HG02623 (cell line): Measurements from ENCODE around the gene FRMD4A.

Source experiments
- ATAC-seq: cut with Tn5 transposase; IDR thresholded peaks from one replicate; pipeline ENCODE4 v1.9.1; 2021; ENCODE audit warnings: moderate library complexity; ENCODE audit not compliant: unreplicated experiment

Gene FRMD4A

DNA sequence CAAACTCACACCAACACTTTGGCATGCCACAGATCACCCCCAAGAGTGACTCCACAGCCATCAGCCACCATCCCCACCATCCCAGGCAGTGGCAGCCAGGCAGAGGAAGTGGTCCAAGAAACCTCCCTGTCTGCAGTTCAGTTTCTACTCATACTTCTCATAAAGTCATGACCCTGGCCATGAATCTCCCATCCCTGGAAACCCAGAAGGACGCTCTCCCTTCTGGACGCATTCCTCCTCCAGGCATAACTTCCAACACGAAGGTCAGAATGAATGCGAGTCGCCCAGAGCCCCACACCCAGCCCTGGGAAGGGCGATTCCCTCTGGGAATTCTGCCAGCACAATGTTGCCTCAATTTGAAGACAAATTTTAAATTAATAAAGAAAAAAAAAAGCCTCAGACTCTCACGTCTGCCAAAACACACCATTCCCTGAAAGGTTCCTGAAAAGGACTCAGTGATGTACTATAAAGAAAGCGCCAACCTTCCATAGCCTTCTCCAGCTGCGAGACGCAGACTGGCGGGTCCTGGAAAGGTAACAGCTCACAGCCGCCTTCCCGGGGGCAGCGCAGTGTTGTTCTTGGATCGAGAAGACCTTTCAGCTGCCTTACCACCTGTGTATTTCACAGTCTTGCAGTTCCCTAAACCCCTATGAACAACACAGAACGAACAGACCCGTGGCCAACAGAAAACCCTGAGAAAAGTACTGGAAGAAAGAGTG lies 307.6 kb downstream of the FRMD4A start:
- no peak for ATAC-seq

DNA sequence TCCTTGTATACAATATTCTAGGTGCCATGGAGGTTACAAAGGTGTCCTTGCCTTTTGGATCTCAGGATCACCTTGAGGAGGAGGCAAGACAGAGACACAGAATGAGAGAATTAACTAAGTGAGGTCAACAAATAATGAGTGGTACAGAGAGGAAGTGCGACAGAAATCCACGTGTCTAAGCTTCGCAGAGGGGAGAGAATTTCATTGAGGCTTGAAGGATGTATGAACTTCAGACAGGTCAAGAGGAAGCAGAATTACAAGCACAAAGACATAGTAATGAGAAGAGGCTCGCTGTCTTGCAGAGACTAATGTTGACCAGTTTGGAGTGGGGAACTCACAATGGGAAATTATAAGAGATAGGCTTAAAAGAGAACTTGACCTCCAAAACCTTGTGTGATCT lies 308.7 kb downstream of the FRMD4A start:
- no peak for ATAC-seq

DNA sequence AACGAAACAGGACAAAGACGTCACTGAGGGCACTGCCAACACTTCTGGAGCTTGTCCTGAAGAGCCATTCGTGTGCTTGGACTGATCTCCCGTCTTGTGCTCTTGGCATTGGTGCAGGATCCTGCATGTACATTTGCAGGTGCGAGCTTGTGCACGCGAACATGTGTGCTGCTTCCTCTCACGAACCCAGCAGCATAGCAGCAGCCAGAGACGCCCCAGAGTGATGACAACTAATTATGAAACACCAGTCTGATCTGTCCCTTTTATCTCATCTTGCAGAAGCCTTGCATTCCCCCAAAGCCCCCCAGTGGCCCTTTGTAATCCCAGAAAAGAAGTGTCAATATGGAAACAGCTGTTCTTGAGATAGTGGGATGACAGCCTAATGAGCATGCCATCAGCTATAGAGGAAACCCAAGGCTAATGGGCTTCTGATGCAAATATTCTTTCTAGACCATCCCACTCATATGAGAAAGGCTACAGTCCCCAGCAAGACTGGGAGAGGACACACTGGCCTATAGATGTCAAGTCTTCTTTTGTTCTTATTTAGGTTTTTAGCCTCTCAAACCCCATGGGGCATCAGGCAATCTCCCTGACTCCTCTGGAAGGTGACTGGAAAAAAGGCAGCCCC lies 310.6 kb downstream of the FRMD4A start:
- ATAC-seq, result no peak

DNA sequence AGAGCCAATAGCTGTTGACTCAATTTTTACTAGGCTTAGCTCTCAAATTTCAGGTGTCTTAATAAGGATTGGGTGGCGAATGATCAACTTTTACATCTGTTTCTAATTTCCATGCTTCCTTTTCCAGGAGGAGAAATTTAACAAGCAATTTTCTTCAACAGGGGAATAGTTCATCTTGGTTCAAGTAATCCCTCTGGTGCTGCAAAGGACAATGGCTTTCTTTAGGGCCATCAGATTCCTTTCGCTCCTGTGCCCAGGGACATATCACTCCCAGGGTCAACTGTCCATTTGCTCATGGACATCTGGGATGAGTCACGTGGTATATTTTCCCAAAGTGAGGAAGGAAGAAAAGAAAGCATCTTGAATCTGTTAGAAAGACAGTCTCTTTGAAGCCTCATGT lies 313.3 kb downstream of the FRMD4A start:
- no peak for ATAC-seq

DNA sequence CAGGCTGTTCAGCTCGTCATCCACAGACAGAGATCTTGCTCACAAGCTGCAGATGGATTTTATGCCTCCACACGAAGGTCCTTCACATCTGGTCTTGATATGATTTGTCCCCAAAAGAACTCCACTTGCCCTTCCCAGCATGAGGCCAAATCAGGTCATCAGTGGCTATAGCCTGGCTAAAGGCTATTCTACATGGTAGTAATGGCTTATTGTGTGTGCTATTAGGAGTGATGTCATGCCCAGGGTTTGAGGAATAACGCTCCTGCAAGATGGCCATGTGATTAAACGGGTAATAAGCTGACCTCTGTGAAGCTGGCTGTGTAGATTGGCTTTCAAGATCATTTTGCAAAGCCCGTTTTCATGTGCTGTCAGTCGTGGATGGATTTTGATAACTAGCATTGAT lies 313.8 kb downstream of the FRMD4A start:
- no peak for ATAC-seq

DNA sequence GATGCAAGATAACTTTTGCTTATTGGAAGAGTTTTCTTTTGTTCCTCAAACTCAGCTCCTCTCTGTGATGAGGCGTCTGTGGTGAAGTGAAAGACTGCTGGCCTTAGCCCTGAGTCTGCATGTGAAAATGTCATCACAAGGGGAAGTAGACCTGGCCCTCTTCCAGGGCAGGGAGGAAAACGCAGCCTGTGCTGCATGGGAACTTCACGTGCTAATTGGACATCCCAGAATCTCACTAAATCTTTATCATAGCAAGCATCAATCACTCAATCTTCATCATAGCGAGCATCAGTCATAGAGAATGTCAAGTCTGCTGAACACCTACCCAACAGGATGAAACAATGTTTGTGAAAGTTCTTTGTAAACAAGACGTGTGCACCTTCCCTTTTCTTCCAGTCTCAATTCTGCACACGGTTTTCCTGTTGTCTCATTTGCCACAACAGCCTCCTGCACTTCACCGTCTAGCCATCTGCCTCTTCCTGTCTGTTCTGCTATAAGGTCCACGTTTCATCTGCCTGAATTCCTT lies 314.6 kb downstream of the FRMD4A start:
- ATAC-seq, result no peak

DNA sequence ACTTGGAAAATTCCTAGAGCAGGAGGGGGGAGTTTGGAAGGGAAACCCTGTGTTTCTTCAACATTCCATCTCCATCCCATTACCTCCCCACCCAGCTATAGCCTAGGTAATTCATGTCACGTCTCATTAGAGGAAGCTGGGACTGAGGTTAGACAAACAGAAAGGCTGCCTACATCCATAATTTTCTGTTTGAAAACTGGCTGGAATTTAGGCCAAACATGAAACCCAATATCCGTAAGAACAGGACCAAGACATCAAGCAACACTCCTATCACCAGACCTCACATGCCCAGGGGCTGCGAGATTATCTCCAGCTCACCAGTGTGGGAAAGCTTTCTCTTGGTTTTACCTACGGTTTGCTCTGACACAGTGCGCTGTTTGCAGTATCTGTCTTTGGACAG lies 316.3 kb downstream of the FRMD4A start:
- ATAC-seq, result no peak

DNA sequence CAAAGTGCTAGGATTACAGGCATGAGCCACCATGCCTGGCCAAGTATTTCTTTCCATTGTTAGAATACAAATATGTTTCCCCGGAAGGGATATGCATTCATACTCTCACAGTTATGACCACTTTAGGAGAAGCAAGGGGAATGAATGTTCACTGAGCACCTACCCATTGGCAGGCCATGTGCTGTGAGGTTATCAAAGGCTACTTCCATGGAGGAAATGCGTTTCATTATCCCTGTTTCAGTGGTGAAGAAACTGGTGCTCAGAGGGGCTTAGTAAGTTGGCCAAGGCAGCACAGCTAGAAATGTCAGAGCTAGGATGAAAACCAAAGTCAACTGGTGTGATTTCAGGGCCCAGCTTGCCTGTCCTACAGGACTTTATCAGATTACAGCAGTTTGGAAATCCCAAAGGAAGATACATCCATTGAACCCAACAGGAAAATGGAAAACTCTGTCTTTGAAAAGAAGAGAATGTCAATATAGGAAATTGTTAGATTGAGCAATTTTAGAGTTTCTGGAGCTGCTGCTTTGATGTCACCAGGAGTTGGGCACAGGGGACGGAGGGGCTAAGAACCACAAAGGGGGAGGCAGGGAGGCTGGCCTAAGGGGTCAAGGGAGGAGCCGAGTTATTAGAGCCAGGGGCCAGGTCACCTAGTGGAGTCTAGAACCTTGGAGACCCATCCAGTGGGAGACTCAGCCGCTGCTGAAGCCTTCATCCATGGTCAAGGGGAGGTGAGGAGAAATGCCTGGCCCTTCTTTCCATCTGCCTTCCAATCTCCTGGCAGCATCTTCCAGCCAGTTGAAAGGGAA lies 319.8 kb downstream of the FRMD4A start:
- no peak for ATAC-seq

DNA sequence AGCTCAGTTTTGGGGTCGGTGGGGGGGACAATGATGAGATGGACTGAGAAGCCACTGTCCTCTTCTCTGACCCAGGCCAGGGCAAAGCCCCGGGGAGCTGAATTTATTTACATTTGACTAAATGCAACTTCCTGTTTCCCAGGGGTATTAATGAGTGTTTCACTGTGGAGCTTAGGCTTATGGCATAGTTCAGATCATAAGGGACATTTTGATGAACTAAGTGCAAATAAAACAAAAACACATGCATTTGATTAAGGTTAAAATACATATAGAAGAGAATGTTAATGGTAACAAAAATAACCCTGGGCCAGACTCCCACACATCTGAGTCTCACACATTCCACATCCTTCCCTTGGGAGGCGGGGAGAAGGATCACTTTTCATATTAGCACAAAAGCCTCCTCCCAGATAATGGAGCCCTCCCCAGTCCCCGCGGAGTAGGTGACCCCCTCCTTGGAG lies 320.6 kb downstream of the FRMD4A start:
- ATAC-seq, result no peak

DNA sequence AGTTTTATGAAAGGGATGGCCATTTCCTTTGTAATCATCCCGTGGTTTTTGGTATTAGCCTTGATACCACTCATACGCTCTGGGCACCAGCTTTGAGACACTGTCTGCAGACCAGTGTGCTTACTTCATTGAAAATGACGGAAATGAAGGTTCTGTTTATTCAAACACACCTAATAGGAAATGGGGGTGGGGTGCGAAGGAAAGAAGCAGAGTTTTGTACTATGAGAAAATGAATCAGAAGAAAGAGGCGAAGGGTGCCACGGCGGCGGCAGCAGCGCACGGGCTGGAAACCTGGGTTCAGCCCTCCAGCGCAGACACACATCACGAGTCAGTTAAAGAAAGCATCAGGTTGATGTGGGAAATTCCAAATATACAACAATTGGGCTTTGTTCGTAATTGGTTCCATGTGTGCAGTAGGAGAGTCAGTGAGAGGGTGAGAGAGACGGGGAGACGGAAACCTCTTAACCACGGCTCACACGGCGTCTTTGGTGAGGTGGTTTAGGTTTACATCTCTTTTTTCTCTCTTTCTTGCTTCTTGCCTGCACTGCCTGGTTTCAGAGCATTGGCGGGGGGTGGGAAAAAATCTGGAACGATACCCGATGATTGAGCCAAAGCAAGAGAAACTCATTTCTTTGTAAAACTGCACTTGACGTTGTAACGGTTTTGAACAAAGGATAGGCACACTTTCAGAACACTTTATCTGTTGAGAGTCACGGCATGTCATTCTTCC lies 321.2 kb downstream of the FRMD4A start:
- ATAC-seq, result no peak

DNA sequence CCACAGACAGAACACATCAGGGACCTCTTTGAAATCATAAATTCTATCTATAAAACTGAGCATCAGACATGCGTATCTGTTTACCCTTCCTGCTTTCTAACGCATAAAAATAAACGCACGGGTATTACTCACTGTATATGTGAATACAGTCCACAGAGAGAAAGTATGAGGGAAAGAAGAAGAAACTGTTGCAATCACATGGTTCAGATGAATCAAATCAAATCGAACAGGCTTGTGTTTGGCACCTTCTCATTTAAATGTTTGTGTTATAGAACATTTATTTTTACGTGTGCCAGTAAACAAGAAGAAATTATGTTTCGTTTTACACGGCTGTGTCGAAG lies 322.0 kb downstream of the FRMD4A start:
- no peak for ATAC-seq

DNA sequence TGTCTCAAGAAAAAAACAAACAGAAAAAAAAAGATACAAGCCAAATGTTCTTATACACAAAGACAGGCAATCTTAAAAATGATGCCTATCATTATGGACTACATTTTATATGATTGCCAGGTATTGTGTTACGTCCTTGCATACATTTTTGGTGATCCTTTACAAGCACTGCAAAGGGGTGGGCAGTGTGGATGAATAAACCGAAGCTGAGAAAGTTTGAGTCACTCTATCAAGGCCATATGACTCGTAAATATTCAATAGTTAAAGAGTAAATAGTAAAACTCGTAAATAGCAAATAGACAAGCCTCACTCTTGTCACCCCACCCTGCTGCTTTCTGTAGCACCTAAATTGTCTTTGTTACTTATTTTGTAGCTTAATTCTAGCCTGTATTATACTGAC lies 326.2 kb downstream of the FRMD4A start:
- ATAC-seq, result no peak

DNA sequence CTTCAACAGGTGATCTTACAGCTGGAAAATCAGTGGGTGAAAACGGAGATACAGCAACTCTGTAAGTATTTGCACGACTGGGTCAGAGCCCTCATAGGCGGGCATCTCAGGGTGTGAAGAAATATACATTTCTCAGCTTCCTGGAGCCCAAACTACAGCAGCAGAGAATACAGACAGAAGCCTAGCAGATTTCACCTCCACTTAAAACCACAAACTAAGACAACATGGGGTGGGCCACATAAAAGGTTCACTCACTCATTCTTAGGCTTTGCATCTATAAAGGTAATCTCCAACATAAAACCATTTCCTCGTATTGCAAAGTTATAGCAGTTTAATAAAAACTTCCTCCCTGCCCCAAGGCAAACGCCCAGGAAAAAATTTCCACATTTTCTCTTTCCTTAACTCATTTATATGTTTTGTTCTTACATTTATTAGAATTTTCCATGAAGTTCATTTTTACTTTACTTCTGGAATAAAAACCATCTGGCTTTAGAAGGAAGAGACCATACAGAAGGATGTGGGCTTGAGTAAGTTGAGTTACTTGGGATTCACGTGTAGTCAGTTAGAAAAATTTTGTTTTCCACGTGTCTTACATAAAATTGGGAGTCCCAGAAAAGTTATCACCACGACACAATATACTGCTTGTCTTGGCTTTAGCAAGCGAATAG lies 327.1 kb downstream of the FRMD4A start:
- ATAC-seq, result no peak

DNA sequence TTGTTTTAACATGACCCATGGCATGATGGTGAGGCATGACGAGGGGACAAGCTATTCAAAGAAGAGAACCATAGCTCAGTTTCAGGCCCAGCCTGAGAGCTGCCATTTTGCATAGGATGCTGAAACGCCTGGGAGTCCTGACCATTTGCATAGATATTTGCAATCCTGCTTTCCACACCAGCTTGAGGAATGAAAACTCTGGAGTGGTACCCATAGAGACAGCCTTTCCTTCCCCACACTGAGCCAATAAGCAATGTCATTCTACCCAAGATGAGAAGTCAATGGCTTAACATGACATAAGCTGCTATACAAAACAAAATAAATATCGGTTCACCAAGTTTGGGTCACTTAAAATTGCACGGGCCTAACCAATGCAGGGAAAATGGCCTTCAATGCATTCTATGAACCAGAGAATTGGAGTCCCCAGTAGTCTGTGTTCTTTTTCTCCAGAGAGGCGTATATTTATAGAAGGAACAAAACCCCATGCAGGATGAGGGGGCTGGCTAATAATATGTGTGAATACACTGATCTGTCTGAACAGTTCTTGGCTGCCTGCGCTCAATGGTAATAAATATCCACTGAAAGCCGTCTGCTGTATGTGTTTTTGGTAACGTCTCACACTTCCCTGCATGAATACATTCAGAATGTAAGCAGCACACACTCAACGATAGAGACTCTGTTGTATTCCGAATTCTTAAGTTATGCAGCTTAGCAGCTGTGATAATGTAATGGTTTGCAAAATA lies 329.3 kb downstream of the FRMD4A start:
- no peak for ATAC-seq

DNA sequence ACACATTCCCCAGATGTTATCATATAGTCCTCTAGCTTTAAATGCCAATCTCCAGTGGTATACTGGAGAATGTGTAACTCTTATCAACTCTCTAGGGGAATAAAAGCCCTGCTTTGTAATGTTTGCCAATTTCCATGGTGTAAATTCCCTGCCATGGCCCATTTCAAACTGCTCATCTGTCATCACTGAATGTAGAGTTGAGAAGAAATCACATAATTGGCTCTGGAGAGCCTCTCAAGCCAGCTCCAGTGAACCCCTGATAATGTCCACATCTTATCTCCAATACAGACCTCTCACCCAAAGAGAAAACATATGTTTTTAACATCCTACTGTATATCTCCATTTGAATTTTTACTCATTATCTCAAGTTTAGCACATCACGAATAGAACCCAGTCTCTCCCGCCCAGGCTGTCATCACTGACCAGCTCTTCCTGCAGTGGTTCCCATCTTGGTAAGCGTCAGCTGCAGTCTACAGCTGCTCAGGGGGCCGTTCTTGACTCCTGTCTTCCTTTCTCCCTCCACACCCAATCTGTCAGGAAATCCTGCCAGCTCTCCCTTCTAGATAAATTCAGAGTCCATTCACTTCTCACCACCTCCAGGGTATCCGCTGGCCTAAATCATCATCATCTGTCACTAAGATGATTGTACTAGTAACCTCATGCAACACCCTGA lies 332.4 kb downstream of the FRMD4A start:
- no peak for ATAC-seq

DNA sequence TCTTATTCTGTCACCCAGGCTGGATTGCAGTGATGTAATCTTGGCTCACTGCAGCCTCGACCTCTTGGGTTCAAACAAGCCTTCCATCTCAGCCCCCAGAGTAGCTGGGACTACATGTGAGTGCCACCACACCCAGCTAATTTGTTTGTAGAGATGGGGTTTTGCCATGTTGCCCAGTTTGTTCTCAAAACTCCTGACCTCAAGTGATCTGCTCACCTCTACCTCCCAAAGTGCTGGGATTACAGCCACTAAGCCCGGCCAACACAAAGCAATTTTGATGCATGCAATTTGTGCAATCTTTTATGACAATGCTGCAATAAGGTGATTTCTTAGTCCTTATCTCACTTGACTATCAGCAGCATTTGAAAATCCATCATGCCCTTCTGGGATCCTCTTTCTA lies 333.1 kb downstream of the FRMD4A start:
- ATAC-seq, result no peak

DNA sequence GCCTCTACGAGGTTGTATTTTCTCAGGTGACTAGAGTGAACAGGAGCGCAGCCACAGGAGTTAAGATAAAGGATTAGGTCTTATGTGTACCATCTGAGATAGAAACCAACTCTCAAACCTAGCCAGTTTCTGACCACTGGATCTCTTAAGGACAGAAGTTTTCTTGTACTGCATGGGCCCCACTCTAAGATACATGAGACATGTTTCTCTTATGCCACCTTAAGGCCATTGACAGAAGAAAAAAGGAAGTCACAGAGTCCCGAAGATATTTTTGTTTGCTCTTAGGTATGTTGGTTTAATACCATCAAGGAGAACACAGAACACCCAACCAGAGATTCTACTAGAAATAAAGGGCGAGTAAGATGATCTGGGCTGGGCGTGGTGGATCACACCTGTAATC lies 335.8 kb downstream of the FRMD4A start:
- no peak for ATAC-seq

DNA sequence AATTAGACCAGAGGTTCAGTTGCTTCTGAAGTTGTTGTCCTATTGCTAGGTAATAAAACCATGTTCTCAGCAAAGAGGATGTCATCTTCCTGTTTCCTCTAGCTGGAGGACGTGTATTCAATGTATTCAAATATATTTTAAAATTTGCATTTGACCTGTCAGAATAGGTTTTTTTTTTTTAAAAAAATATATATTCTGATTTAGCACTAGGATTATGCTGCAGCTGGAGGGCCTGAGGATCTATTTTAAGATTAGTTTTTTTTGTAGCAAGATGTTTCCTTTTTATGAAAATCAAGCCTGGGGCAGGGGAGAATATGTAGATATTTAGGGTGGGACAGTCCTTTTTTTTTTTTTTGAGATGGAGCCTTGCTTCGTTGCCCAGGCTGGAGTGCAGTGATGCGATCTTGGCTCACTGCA lies 337.0 kb downstream of the FRMD4A start:
- no peak for ATAC-seq

DNA sequence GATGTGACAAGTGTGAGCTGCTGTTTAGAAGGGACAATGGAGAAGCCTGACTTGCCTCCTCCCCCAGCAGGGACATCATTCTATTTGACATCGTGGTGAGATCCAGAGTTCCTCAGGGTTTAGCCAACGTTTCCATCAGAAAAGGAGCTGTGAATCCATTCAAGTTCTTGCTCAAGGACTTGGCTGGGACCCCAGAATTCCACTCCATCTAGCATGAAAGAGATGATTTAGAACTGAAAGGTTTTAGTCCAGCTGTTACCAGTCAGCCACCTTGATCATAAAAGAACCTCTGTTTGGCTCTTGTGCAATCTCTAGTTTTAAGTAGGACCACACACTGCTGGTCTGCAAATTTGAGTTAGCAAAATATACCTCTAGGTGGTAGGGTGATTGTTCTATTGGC lies 337.6 kb downstream of the FRMD4A start:
- no peak for ATAC-seq
